ENCODE results near the gene HPCAL1.
"Not testable (repeated sequence)": the region's sequence is repeated elsewhere in the genome, so short reads cannot be mapped to it uniquely, and the experiment has no call there.

The HPCAL1 gene

GRCh38 chr2:10286216-10287037 is 16.3 kb upstream of the HPCAL1 start:
- TF ChIP-seq CTCF (IDR thresholded peaks at IDR 0.05; ENCODE audit: insufficient read depth, missing control alignments) = no peak
- no peak for FAIRE-seq

GRCh38 chr2:10287761-10288160 is 14.9 kb upstream of the HPCAL1 start:
- no peak for TF ChIP-seq CTCF (IDR thresholded peaks at IDR 0.05; ENCODE audit: insufficient read depth, missing control alignments)
- FAIRE-seq (no peak), DNase-seq (ENCODE audit: insufficient read length, low spot score) (no peak)

More at GRCh38 chr2:10286216-10287037, 16.3 kb upstream of the HPCAL1 start:
- DNase-seq (ENCODE audit: insufficient read length, low spot score) = no peak

GRCh38 chr2:10288606-10289005 is 14.1 kb upstream of the HPCAL1 start:
- DNase-seq (ENCODE audit: insufficient read length, low spot score) (no peak), FAIRE-seq (no peak)
- no peak for TF ChIP-seq CTCF (IDR thresholded peaks at IDR 0.05; ENCODE audit: insufficient read depth, missing control alignments)

GRCh38 chr2:10289352-10289751 is 13.4 kb upstream of the HPCAL1 start:
- DNase-seq (ENCODE audit: insufficient read length, low spot score) = no peak
- no peak for FAIRE-seq
- no peak for TF ChIP-seq CTCF (IDR thresholded peaks at IDR 0.05; ENCODE audit: insufficient read depth, missing control alignments)

GRCh38 chr2:10289891-10290290 is 12.8 kb upstream of the HPCAL1 start:
- no peak for DNase-seq (ENCODE audit: insufficient read length, low spot score)
- no peak for FAIRE-seq
- TF ChIP-seq CTCF (IDR thresholded peaks at IDR 0.05; ENCODE audit: insufficient read depth, missing control alignments) = no peak

- not testable (repeated sequence) for FAIRE-seq; DNase-seq (ENCODE audit: insufficient read length, low spot score)
These were observed 11.3 kb upstream of the HPCAL1 start for GRCh38 chr2:10291376-10291775.

- no peak for TF ChIP-seq CTCF (IDR thresholded peaks at IDR 0.05; ENCODE audit: insufficient read depth, missing control alignments)
- DNase-seq (ENCODE audit: insufficient read length, low spot score) (no peak), FAIRE-seq (no peak)
These were observed 10.7 kb upstream of the HPCAL1 start for GRCh38 chr2:10292033-10292432.

Measured in D721Med (cell line).